Mesenchymal stem cell (in vitro differentiated cells and primary cell): ENCODE measurements around the gene SLC6A3.
A peak's percentile ranks its signal among the peaks of the same experiment; 100 is the strongest.

Experiments
- DNase-seq: peaks from one replicate; pipeline ENCODE4 v3.0.0-alpha.2; 2013
- H2AFZ ChIP-seq: one replicate; pipeline ENCODE4 v1.6.1; 2013; ENCODE audit warnings: low read depth, mild to moderate bottlenecking, control low read depth, inconsistent platforms, low read length, moderate library complexity
- H2AK5ac ChIP-seq: 2 replicates; pipeline ENCODE4 v1.6.1; 2013; ENCODE audit warnings: low read length, moderate library complexity, mild to moderate bottlenecking, inconsistent platforms; ENCODE audit not compliant: severe bottlenecking
- H2BK120ac ChIP-seq: one replicate; pipeline ENCODE4 v1.6.1; 2013; ENCODE audit warnings: low read depth, mild to moderate bottlenecking, inconsistent platforms, low read length, moderate library complexity
- H2BK12ac ChIP-seq, 2 experiments: one replicate each; pipeline ENCODE4 v1.6.1; 2013; ENCODE audit warnings: inconsistent platforms in 2 of 2, low read length in 2 of 2, mild to moderate bottlenecking in 2 of 2, moderate library complexity in 2 of 2, control low read depth in 1 of 2
- H2BK15ac ChIP-seq: one replicate; pipeline ENCODE4 v1.6.1; 2013; ENCODE audit warnings: mild to moderate bottlenecking, low read depth, inconsistent platforms; ENCODE audit not compliant: poor library complexity, severe bottlenecking
- H2BK5ac ChIP-seq: 2 replicates; pipeline ENCODE4 v1.6.1; 2013; ENCODE audit warnings: low read depth, mild to moderate bottlenecking, low read length, control low read depth, inconsistent platforms; ENCODE audit not compliant: poor library complexity, severe bottlenecking
- H3K14ac ChIP-seq, 2 experiments: one replicate each; pipeline ENCODE4 v1.6.1; 2013; ENCODE audit warnings: inconsistent platforms in 2 of 2, low read length in 2 of 2, control low read depth in 1 of 2, mild to moderate bottlenecking in 1 of 2, moderate library complexity in 1 of 2
- H3K18ac ChIP-seq, 2 experiments: one replicate each; pipeline ENCODE4 v1.6.1; 2013; ENCODE audit warnings: inconsistent platforms in 2 of 2, low read length in 2 of 2, control low read depth in 1 of 2, low read depth in 1 of 2, mild to moderate bottlenecking in 1 of 2
- H3K23ac ChIP-seq, 2 experiments: one replicate each; pipeline ENCODE4 v1.6.1; 2013; ENCODE audit warnings: inconsistent platforms in 2 of 2, low read length in 2 of 2, mild to moderate bottlenecking in 2 of 2, moderate library complexity in 2 of 2, control low read depth in 1 of 2
- H3K27ac ChIP-seq: 2 replicates; pipeline ENCODE4 v1.5.1; 2013; ENCODE audit warnings: mild to moderate bottlenecking, moderate library complexity, low read length, control low read depth, inconsistent platforms; ENCODE audit not compliant: poor library complexity, severe bottlenecking
- H3K27me3 ChIP-seq, 2 experiments: 2 replicates each; pipeline versions ENCODE4 v1.6.1 to v1.7.0; 2013; ENCODE audit warnings: low read length in 2 of 2, mild to moderate bottlenecking in 2 of 2, moderate library complexity in 2 of 2, control low read depth in 1 of 2, inconsistent platforms in 1 of 2; ENCODE audit not compliant: control insufficient read depth in 1 of 2, insufficient read depth in 1 of 2
- H3K36me3 ChIP-seq, 2 experiments: 2 replicates each; pipeline versions ENCODE4 v1.6.1 to v1.7.0; 2013; ENCODE audit warnings: low read length in 2 of 2, control low read depth in 1 of 2, inconsistent platforms in 1 of 2, low read depth in 1 of 2, mild to moderate bottlenecking in 1 of 2; ENCODE audit not compliant: insufficient read depth in 2 of 2, control insufficient read depth in 1 of 2
- H3K4ac ChIP-seq, 2 experiments: one replicate each; pipeline ENCODE4 v1.6.1; 2013; ENCODE audit warnings: inconsistent platforms in 2 of 2, low read length in 2 of 2, mild to moderate bottlenecking in 2 of 2, moderate library complexity in 2 of 2, control low read depth in 1 of 2, low read depth in 1 of 2
- H3K4me1 ChIP-seq: 2 replicates; pipeline ENCODE4 v1.6.1; 2013; ENCODE audit warnings: low read depth, low read length, control low read depth; ENCODE audit not compliant: control insufficient read depth, insufficient read depth
- H3K4me2 ChIP-seq: 2 replicates; pipeline ENCODE4 v1.6.1; 2013; ENCODE audit warnings: low read length, mild to moderate bottlenecking, inconsistent platforms; ENCODE audit not compliant: poor library complexity, severe bottlenecking
- H3K4me3 ChIP-seq, 2 experiments: 2 replicates each; pipeline versions ENCODE4 v1.5.1 to v1.7.0; 2013; ENCODE audit warnings: low read length in 2 of 2, mild to moderate bottlenecking in 2 of 2, control low read depth in 1 of 2, low read depth in 1 of 2; ENCODE audit not compliant: insufficient read depth in 1 of 2
- H3K79me1 ChIP-seq: replicated peaks from 2 replicates; pipeline ENCODE4 v1.6.1; 2013; ENCODE audit warnings: mild to moderate bottlenecking, control low read depth, low read length, inconsistent platforms; ENCODE audit not compliant: poor library complexity, severe bottlenecking
- H3K9ac ChIP-seq: 2 replicates; pipeline ENCODE4 v1.7.0; 2013; ENCODE audit warnings: mild to moderate bottlenecking, low read length, moderate library complexity
- H3K9me3 ChIP-seq: 2 replicates; pipeline ENCODE4 v1.7.0; 2013; ENCODE audit warnings: mild to moderate bottlenecking, low read length; ENCODE audit not compliant: control insufficient read depth
- H4K8ac ChIP-seq: one replicate; pipeline ENCODE4 v1.6.1; 2013; ENCODE audit warnings: inconsistent platforms, mild to moderate bottlenecking, low read length, moderate library complexity
- H4K91ac ChIP-seq: one replicate; pipeline ENCODE4 v1.6.1; 2013; ENCODE audit warnings: mild to moderate bottlenecking, low read length, inconsistent platforms
- WGBS: methylation state at CpG from one replicate; pipeline ENCODE4 v1.1.7; 2013; ENCODE audit warnings: mixed read lengths; 5-methylcytosine and 5-hydroxymethylcytosine counted together

The SLC6A3 gene

DNA sequence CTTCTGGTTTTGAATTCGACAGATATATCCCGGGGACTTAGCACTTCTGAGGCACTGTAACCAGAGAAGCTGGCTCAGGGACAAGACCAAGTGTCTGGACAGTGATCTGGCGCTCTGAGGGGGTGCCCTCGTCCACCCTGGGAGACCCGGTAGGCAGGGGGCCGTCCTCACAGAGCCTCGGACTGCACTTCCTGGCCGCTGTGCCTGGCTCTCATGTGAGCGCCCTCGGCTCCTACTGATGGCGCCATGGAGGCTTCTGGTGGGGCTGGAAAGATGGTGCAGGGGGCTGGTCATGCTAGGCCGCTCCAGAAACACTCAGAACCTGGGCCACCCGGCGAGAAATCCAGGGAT is 18.8 kb upstream of the SLC6A3 start:
- no peak overlapping the region for H2BK15ac ChIP-seq
- H3K18ac ChIP-seq, result no peak overlapping the region
- no peaks in the 10 kb centered on the region for H3K27me3 ChIP-seq
- no peak overlapping the region for H3K23ac ChIP-seq
- no peak overlapping the region for H2BK5ac ChIP-seq
- H3K4ac ChIP-seq, result no peak overlapping the region
- H3K36me3 ChIP-seq, result peaks cover 79 to 95% of the 10 kb centered on the region in 2 experiments
- no peak for DNase-seq
- H3K14ac ChIP-seq, result no peak overlapping the region
- no peaks in the 10 kb centered on the region for H3K4me1 ChIP-seq
- 98% methylated on average over 14 of the region's 14 CpGs for WGBS
- no peak overlapping the region for H2BK12ac ChIP-seq
- no peak overlapping the region for H2AFZ ChIP-seq
- H3K4me2 ChIP-seq, result no peak overlapping the region
- no peak overlapping the region for H4K8ac ChIP-seq
- H3K79me1 ChIP-seq, result peaks cover 3% of the 10 kb centered on the region
- H2BK120ac ChIP-seq, result no peak overlapping the region
- H3K27ac ChIP-seq, result no peak overlapping the region
- H3K9ac ChIP-seq, result no peak overlapping the region
- no peaks in the 10 kb centered on the region for H3K9me3 ChIP-seq
- H3K4me3 ChIP-seq, result no peak overlapping the region
- no peak overlapping the region for H4K91ac ChIP-seq
- H2AK5ac ChIP-seq, result no peak overlapping the region

DNA sequence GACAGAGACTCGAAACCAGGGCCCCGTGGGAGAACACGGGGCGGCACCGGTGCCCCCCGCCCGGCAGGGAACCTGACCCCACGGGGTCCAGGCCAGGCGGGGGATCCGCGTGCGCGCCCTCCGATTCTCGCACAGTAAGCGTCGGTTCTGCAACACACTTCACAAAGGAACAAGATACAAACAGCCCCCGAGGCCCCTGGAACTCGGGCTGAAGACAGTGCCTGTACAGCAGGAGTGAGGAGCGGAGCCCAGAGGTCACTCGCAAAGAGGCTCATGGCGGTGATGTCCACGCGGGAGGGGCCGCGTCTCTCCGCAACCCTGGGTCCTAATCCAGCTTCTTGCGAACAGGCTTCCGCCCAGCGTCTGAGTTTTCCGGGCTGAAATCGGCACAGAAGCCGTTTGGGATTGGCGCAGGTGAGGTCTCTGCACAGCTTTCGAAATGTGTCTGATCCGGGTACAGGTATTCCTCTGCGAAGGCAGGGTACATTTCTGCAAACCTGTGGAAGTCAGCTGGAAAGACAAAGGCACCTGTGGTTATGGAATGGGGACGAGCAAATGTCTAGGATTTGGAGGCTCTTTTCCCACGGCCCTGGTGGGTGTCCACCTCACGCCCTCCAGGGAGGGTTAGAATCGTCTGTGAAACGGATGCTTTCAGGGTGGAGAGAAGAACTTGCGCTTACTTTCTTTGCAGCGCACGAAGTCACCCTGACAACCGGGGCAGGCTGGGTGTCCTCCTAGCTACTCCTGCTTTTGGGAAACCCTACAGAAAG is 18.3 kb upstream of the SLC6A3 start:
- no peak overlapping the region for H3K4me2 ChIP-seq
- H3K23ac ChIP-seq, result no peak overlapping the region
- H3K18ac ChIP-seq, result no peak overlapping the region
- no peaks in the 10 kb centered on the region for H3K27me3 ChIP-seq
- no peak overlapping the region for H2AK5ac ChIP-seq
- no peak overlapping the region for H2AFZ ChIP-seq
- H2BK5ac ChIP-seq, result no peak overlapping the region
- H3K79me1 ChIP-seq, result no peaks in the 10 kb centered on the region
- H3K27ac ChIP-seq, result no peak overlapping the region
- H3K4me1 ChIP-seq, result no peaks in the 10 kb centered on the region
- peaks cover 77 to 91% of the 10 kb centered on the region in 2 experiments for H3K36me3 ChIP-seq
- no peaks in the 10 kb centered on the region for H3K9me3 ChIP-seq
- no peak overlapping the region for H2BK12ac ChIP-seq
- H3K14ac ChIP-seq, result no peak overlapping the region
- H4K8ac ChIP-seq, result no peak overlapping the region
- no peak overlapping the region for H3K9ac ChIP-seq
- no peak overlapping the region for H2BK120ac ChIP-seq
- no peak overlapping the region for H3K4ac ChIP-seq
- H3K4me3 ChIP-seq, result no peak overlapping the region
- no peak overlapping the region for H4K91ac ChIP-seq
- no peak for DNase-seq
- 97% methylated on average over 46 of the region's 46 CpGs for WGBS
- H2BK15ac ChIP-seq, result no peak overlapping the region

DNA sequence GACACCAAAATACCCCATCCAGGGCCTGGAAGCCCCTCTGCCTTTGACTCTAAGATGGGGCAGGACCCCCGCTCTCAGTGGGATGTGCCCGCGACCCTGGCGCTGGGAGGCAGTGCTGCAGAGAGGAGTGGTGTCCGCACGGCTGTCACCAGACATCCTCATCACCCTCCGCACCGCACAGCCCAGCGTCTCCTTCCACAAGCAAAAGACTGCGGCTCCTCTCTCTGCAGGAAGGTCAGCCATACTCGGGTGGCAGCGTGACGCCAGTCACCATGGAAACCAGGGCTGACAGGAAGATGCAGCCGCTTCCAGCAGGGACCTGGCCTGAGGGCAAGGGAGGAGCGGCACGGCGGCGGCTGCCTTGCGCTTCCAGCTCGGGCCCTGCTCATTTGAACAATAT is 17.1 kb upstream of the SLC6A3 start:
- no peak overlapping the region for H3K4me2 ChIP-seq
- H3K18ac ChIP-seq, result no peak overlapping the region
- H3K9ac ChIP-seq, result no peak overlapping the region
- H3K9me3 ChIP-seq, result peaks cover 5% of the 10 kb centered on the region
- H3K14ac ChIP-seq, result no peak overlapping the region
- no peak overlapping the region for H3K4ac ChIP-seq
- H3K36me3 ChIP-seq, result peaks cover 73 to 84% of the 10 kb centered on the region in 2 experiments
- no peak overlapping the region for H2BK12ac ChIP-seq
- peak overlapping the region in 1 of 2 experiments; percentile 23 for H3K4me3 ChIP-seq
- no peak overlapping the region for H3K23ac ChIP-seq
- no peak overlapping the region for H2AK5ac ChIP-seq
- H4K91ac ChIP-seq, result no peak overlapping the region
- H2BK120ac ChIP-seq, result no peak overlapping the region
- H4K8ac ChIP-seq, result no peak overlapping the region
- no peak for DNase-seq
- H3K27me3 ChIP-seq, result no peaks in the 10 kb centered on the region
- H2BK5ac ChIP-seq, result no peak overlapping the region
- H3K27ac ChIP-seq, result no peak overlapping the region
- 95% methylated on average over 20 of the region's 20 CpGs for WGBS
- no peak overlapping the region for H2BK15ac ChIP-seq
- H2AFZ ChIP-seq, result no peak overlapping the region
- no peaks in the 10 kb centered on the region for H3K4me1 ChIP-seq
- H3K79me1 ChIP-seq, result no peaks in the 10 kb centered on the region

DNA sequence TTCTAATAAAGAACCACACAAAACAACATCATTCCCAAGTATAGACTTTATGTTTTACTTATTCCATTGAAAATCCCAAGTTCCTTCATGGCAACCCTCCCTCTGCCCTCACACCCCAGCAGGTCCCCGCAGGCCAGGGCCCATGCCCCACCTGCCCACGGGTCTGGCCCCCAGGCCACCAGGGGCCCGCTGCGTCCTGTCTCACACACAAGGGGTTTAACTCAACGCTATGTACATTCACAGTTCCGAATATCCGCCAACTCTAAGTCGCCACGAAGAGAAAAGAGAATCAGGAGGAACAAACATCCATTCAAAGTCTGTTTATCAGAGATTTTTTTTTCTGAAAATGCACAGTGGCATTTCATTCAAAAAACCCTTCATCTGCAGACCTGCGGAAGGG is 16.2 kb upstream of the SLC6A3 start:
- Histone ChIP-seq H2BK120ac (no peak overlapping the region), H3K27me3 (no peaks in the 10 kb centered on the region), H2AFZ (no peak overlapping the region), H3K4me2 (no peak overlapping the region), H3K4me3 (no peak overlapping the region), H2BK15ac (no peak overlapping the region), H2AK5ac (no peak overlapping the region), H4K91ac (no peak overlapping the region), H3K4ac (no peak overlapping the region), H2BK12ac (no peak overlapping the region), H3K9ac (no peak overlapping the region), H3K36me3 (peaks cover 64 to 77% of the 10 kb centered on the region in 2 experiments), H2BK5ac (no peak overlapping the region), H3K14ac (no peak overlapping the region), H3K4me1 (no peaks in the 10 kb centered on the region), H3K18ac (no peak overlapping the region), H3K9me3 (peaks cover 15% of the 10 kb centered on the region), H4K8ac (no peak overlapping the region), H3K27ac (no peak overlapping the region), H3K79me1 (no peaks in the 10 kb centered on the region), H3K23ac (no peak overlapping the region)
- no peak for DNase-seq
- 95% methylated on average over 10 of the region's 10 CpGs for WGBS
